Measurements from ENCODE around the gene ADAMTSL3.
"Not testable (repeated sequence)": the region's sequence is repeated elsewhere in the genome, so short reads cannot be mapped to it uniquely, and the experiment has no call there.

Gene ADAMTSL3

DNA sequence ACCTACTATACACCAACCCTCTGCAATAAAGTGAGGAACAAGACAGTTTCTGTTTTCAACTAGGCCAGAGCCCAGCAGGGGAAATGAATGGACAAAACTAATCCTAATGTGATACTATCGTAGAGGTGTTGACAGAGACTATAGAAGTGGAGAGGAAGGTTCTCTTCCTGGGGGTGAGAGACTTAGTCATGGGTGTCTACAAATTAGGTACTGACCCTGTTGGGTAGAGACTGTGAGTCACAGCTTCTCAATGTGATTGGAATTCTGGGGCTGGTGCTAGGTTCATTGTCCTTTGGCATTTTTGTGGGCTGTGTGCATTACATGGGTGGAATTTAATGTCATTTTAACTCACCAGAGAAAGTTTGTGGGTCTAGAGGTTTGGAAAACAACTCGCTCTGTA lies 79.3 kb downstream of the ADAMTSL3 start:
- H3K27me3 Mint-ChIP-seq = peaks cover 23% of the 10 kb centered on the region
- no peak overlapping the region for H3K4me3 Mint-ChIP-seq
- H3K9me3 Mint-ChIP-seq (ENCODE audit: low read depth) = no peaks in the 10 kb centered on the region
- H3K27ac Mint-ChIP-seq = no peak overlapping the region
- H3K4me1 Mint-ChIP-seq (ENCODE audit: low read depth) = no peaks in the 10 kb centered on the region
- no peaks in the 10 kb centered on the region for H3K36me3 Mint-ChIP-seq

- H3K4me3 Mint-ChIP-seq = no peak overlapping the region
- H3K36me3 Mint-ChIP-seq = no peaks in the 10 kb centered on the region
- H3K27ac Mint-ChIP-seq = no peak overlapping the region
- peaks cover 24% of the 10 kb centered on the region for H3K27me3 Mint-ChIP-seq
- no peaks in the 10 kb centered on the region for H3K4me1 Mint-ChIP-seq (ENCODE audit: low read depth)
- no peaks in the 10 kb centered on the region for H3K9me3 Mint-ChIP-seq (ENCODE audit: low read depth)
Observed at GRCh38 chr15:83733691-83734090, 79.8 kb downstream of the ADAMTSL3 start.

GRCh38 chr15:83734487-83734886 lies 80.6 kb downstream of the ADAMTSL3 start:
- Mint-ChIP-seq H3K4me1 (ENCODE audit: low read depth) (no peaks in the 10 kb centered on the region), H3K27ac (no peak overlapping the region), H3K27me3 (peaks cover 24% of the 10 kb centered on the region), H3K9me3 (ENCODE audit: low read depth) (no peaks in the 10 kb centered on the region), H3K36me3 (no peaks in the 10 kb centered on the region), H3K4me3 (no peak overlapping the region)

DNA sequence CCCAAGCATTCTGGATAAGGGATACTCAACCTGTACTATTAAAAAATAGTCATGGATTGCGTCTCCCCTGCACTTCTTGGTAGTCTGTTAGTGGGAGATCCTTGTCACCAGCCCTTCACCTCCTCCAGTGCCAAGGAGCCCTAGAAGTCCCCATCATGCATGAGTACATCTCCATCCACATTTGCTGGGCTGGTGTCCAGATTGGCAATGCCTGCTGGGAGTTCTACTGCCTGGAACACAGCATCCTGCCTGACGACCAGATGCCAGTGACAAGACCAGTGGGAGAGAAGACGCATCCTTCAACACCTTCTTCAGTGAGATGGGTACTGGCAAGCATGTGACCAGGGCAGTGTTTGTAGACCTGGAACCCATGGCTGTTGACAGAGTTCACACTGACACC lies 85.7 kb downstream of the ADAMTSL3 start:
- no peak overlapping the region for H3K27ac Mint-ChIP-seq

GRCh38 chr15:83745771-83746170 lies 91.8 kb downstream of the ADAMTSL3 start:
- Mint-ChIP-seq H3K36me3 (no peaks in the 10 kb centered on the region), H3K27ac (no peak overlapping the region), H3K9me3 (ENCODE audit: low read depth) (no peaks in the 10 kb centered on the region), H3K27me3 (peaks cover 4% of the 10 kb centered on the region), H3K4me1 (ENCODE audit: low read depth) (no peaks in the 10 kb centered on the region), H3K4me3 (no peak overlapping the region)

More for the DNA sequence above, 85.7 kb downstream of the ADAMTSL3 start:
- H3K36me3 Mint-ChIP-seq = no peaks in the 10 kb centered on the region
- peaks cover 7% of the 10 kb centered on the region for H3K27me3 Mint-ChIP-seq
- H3K9me3 Mint-ChIP-seq (ENCODE audit: low read depth) = no peaks in the 10 kb centered on the region
- H3K4me3 Mint-ChIP-seq = no peak overlapping the region
- H3K4me1 Mint-ChIP-seq (ENCODE audit: low read depth) = no peaks in the 10 kb centered on the region

GRCh38 chr15:83746231-83746630 lies 92.3 kb downstream of the ADAMTSL3 start:
- Mint-ChIP-seq H3K9me3 (ENCODE audit: low read depth) (no peaks in the 10 kb centered on the region), H3K36me3 (no peaks in the 10 kb centered on the region), H3K4me1 (ENCODE audit: low read depth) (no peaks in the 10 kb centered on the region), H3K27ac (no peak overlapping the region), H3K4me3 (no peak overlapping the region), H3K27me3 (peaks cover 4% of the 10 kb centered on the region)

- no peaks in the 10 kb centered on the region for H3K9me3 Mint-ChIP-seq (ENCODE audit: low read depth)
- no peak overlapping the region for H3K4me3 Mint-ChIP-seq
- H3K36me3 Mint-ChIP-seq = no peaks in the 10 kb centered on the region
- no peak overlapping the region for H3K27ac Mint-ChIP-seq
- no peaks in the 10 kb centered on the region for H3K4me1 Mint-ChIP-seq (ENCODE audit: low read depth)
- H3K27me3 Mint-ChIP-seq = peaks cover 4% of the 10 kb centered on the region
Observed at GRCh38 chr15:83747050-83747717, 93.3 kb downstream of the ADAMTSL3 start.

DNA sequence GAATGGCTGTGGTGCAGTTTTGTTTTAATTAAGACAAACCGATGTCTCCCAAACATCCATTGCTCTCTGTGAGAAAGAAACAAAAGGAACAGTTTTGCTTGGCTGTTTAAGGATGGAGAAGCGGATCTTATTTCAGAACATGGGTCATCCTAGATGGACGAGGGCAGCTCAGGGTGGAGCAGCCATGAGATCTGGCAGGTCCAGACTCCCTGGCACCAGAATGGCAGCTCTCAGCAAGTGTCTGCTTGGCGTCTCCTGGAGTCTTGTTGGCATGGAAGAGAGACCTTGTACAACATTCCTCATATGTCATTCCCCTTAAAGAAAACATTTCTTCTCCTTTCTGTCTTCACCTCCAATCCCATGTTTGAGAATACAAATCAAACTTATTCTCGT lies 93.8 kb downstream of the ADAMTSL3 start:
- peaks cover 4% of the 10 kb centered on the region for H3K27me3 Mint-ChIP-seq
- no peaks in the 10 kb centered on the region for H3K36me3 Mint-ChIP-seq
- no peak overlapping the region for H3K4me3 Mint-ChIP-seq
- no peak overlapping the region for H3K27ac Mint-ChIP-seq
- no peaks in the 10 kb centered on the region for H3K4me1 Mint-ChIP-seq (ENCODE audit: low read depth)
- H3K9me3 Mint-ChIP-seq (ENCODE audit: low read depth) = no peaks in the 10 kb centered on the region

GRCh38 chr15:83753872-83754493 lies 100.1 kb downstream of the ADAMTSL3 start:
- peaks cover 6% of the 10 kb centered on the region for H3K9me3 Mint-ChIP-seq (ENCODE audit: low read depth)
- H3K27me3 Mint-ChIP-seq = no peaks in the 10 kb centered on the region
- H3K4me1 Mint-ChIP-seq (ENCODE audit: low read depth) = no peaks in the 10 kb centered on the region
- H3K36me3 Mint-ChIP-seq = no peaks in the 10 kb centered on the region
- no peak overlapping the region for H3K4me3 Mint-ChIP-seq
- H3K27ac Mint-ChIP-seq = no peak overlapping the region

DNA sequence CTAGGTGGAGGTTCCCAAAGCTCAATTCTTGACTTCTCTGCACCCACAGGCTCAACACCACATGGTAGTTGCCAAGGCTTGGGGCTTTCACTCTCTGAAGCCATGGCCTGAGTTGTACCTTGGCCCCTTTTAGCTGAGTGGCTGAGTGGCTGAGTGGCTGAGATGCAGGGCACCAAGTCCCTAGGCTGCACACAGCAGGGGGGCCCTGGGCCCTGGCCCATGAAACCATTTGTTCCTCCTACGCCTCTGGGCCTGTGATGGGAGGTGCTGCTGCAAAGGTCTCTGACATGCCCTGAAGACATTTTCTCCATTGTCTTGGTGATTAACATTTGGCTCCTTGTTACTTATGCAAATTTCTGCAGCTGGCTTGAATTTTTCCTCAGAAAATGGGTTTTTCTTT lies 103.4 kb downstream of the ADAMTSL3 start:
- H3K4me3 Mint-ChIP-seq; H3K27ac Mint-ChIP-seq; H3K4me1 Mint-ChIP-seq (ENCODE audit: low read depth); H3K36me3 Mint-ChIP-seq; H3K27me3 Mint-ChIP-seq: not testable (repeated sequence)
- peaks cover 11% of the 10 kb centered on the region for H3K9me3 Mint-ChIP-seq (ENCODE audit: low read depth)

- Mint-ChIP-seq H3K27ac (no peak overlapping the region), H3K4me3 (no peak overlapping the region)
Observed at GRCh38 chr15:83762367-83762766, 108.4 kb downstream of the ADAMTSL3 start.

GRCh38 chr15:83764201-83764838 lies 110.4 kb downstream of the ADAMTSL3 start:
- no peaks in the 10 kb centered on the region for H3K4me1 Mint-ChIP-seq (ENCODE audit: low read depth)
- H3K27ac Mint-ChIP-seq = no peak overlapping the region
- H3K27me3 Mint-ChIP-seq = peaks cover 5% of the 10 kb centered on the region
- peaks cover 5% of the 10 kb centered on the region for H3K9me3 Mint-ChIP-seq (ENCODE audit: low read depth)
- no peaks in the 10 kb centered on the region for H3K36me3 Mint-ChIP-seq
- H3K4me3 Mint-ChIP-seq = no peak overlapping the region

More at GRCh38 chr15:83762367-83762766, 108.4 kb downstream of the ADAMTSL3 start:
- peaks cover 5% of the 10 kb centered on the region for H3K27me3 Mint-ChIP-seq
- peaks cover 11% of the 10 kb centered on the region for H3K9me3 Mint-ChIP-seq (ENCODE audit: low read depth)
- H3K4me1 Mint-ChIP-seq (ENCODE audit: low read depth) = no peaks in the 10 kb centered on the region
- no peaks in the 10 kb centered on the region for H3K36me3 Mint-ChIP-seq

DNA sequence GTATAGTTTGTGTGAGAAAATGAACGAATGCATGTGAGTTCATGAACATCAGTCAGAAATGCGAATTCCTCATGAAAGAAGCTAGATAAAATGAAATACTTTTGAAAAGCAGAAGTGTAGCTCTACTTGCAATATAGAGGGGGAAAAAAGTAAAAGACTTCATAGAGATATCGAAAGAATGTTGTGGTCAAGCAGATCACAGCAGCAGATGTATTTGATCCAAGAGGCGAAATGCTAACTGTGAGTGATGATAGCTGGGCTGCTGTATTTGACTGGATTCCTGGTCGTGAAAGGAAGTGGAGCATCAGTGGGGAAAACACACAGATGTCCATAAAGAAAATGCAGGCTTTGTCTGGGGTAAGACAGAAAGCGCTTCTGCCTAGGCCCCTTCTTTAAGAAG lies 112.4 kb downstream of the ADAMTSL3 start:
- Mint-ChIP-seq H3K27ac (no peak overlapping the region), H3K4me3 (no peak overlapping the region), H3K36me3 (no peaks in the 10 kb centered on the region), H3K4me1 (ENCODE audit: low read depth) (no peaks in the 10 kb centered on the region), H3K9me3 (ENCODE audit: low read depth) (no peaks in the 10 kb centered on the region), H3K27me3 (peaks cover 4% of the 10 kb centered on the region)

GRCh38 chr15:83767741-83768140 lies 113.8 kb downstream of the ADAMTSL3 start:
- Mint-ChIP-seq H3K9me3 (ENCODE audit: low read depth) (peaks cover 3% of the 10 kb centered on the region), H3K4me3 (no peak overlapping the region), H3K36me3 (no peaks in the 10 kb centered on the region), H3K4me1 (ENCODE audit: low read depth) (no peaks in the 10 kb centered on the region), H3K27me3 (peaks cover 5% of the 10 kb centered on the region), H3K27ac (no peak overlapping the region)

DNA sequence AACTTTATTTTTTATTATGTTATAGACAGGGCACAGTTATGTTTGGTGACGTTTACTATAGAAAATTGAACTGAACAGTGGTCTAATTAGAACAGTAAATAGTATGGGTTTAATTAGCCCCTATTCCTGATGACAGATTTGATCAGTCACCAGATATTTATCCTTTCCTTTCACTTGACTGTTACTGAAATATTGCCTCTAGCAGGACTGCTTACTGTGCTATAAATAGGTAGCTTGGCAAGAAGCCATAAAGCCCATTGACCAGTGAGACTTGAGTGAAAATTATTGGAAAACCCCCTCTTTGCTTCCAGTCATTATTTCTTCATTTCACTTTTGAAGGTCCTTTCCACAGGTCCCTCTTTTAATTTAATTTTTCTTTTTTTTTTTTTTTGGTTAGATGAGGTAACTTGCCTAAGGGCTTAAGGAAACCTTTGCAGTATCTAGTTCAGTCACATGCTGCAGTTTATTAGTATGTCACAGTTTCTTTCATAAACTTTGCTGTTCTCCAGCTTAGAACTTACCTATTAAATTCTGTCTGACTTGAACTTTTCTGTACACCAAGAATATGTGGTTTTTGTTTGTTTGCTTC lies 115.6 kb downstream of the ADAMTSL3 start:
- H3K9me3 Mint-ChIP-seq (ENCODE audit: low read depth) = peaks cover 3% of the 10 kb centered on the region
- H3K4me3 Mint-ChIP-seq = no peak overlapping the region
- H3K27ac Mint-ChIP-seq = no peak overlapping the region
- H3K36me3 Mint-ChIP-seq = no peaks in the 10 kb centered on the region
- H3K27me3 Mint-ChIP-seq = peaks cover 10% of the 10 kb centered on the region
- no peaks in the 10 kb centered on the region for H3K4me1 Mint-ChIP-seq (ENCODE audit: low read depth)

All from activated naive CD8-positive, alpha-beta T cell (primary cell).